ENCODE measurements around the gene APIP. TPM values are rescaled to one million over a fixed set of nuclear protein-coding genes. Genes with fewer than 3 reads are reported as not detected.
A peak's percentile ranks its signal among the peaks of the same experiment; 100 is the strongest.
"Not testable (repeated sequence)": the region's sequence is repeated elsewhere in the genome, so short reads cannot be mapped to it uniquely, and the experiment has no call there.

The APIP gene
- total RNA-seq, 2 experiments from 2014 or later = 31.1 to 34.2 TPM

DNA sequence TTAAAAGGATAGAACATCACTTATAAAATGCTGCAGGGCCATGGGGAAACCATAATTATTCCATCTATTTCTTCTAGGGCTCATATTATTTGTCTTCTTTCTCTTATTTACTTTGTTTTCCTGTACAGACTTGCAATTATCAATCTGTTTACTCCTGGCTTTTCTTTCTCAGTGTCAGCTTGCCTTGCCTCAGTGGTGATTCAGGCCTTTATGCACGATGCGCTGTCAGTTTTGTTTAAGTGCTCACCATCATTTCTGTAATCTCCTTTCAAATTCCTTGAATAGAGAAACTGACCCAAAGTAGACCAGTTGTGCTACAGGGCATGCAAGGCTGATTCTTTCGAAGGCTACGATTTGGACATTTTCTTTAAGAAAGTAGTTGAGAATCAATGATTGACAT lies 5.0 kb upstream of the APIP start:
- H3K36me3 Mint-ChIP-seq (ENCODE audit: low read depth) = peaks cover 2% of the 10 kb centered on the region
- ATAC-seq (no peak), DNase-seq (no peak)
- no peaks in the 10 kb centered on the region for H3K9me3 Mint-ChIP-seq (ENCODE audit: insufficient read depth)
- no peaks in the 10 kb centered on the region for H3K27me3 Mint-ChIP-seq (ENCODE audit: low read depth)
- H3K4me1 Mint-ChIP-seq (ENCODE audit: low read depth) = peaks cover 21% of the 10 kb centered on the region
- CTCF ChIA-PET = interaction anchor here (8.4 to 9.5 kb wide), 2 partner anchors 385 to 470 kb away, joined by 68 to 150 read pairs; no protein-coding TSS in a partner anchor
- no peak overlapping the region for H3K27ac Mint-ChIP-seq
- no peak overlapping the region for H3K4me3 Mint-ChIP-seq
- POLR2A ChIA-PET = no interaction called here

- Mint-ChIP-seq H3K27me3 (ENCODE audit: low read depth) (no peaks in the 10 kb centered on the region), H3K27ac (peak overlapping the region; percentile 94), H3K4me3 (peak overlapping the region; percentile 91), H3K4me1 (ENCODE audit: low read depth) (peaks cover 32% of the 10 kb centered on the region), H3K36me3 (ENCODE audit: low read depth) (peaks cover 17% of the 10 kb centered on the region), H3K9me3 (ENCODE audit: insufficient read depth) (no peaks in the 10 kb centered on the region)
- ATAC-seq = no peak
- POLR2A ChIA-PET = interaction anchor here (0.8 to 1.7 kb wide), 3 partner anchors 18 to 502 kb away, joined by 3 read pairs; partner anchors contain the start of gene SLC1A2
- DNase-seq = no peak
- CTCF ChIA-PET = interaction anchor here (0.6 to 3.2 kb wide), 3 partner anchors 9 to 473 kb away, joined by 3 to 25 read pairs (median 3); no protein-coding TSS in a partner anchor
Observed at GRCh38 chr11:34916843-34917770, 928 bp upstream of the APIP start.

- Mint-ChIP-seq H3K36me3 (ENCODE audit: low read depth) (peaks cover 17% of the 10 kb centered on the region), H3K4me3 (peak overlapping the region; percentile 91), H3K27me3 (ENCODE audit: low read depth) (no peaks in the 10 kb centered on the region), H3K27ac (peak overlapping the region; percentile 94), H3K9me3 (ENCODE audit: insufficient read depth) (no peaks in the 10 kb centered on the region), H3K4me1 (ENCODE audit: low read depth) (peaks cover 32% of the 10 kb centered on the region)
- ATAC-seq = peak; percentile 14
- CTCF ChIA-PET = interaction anchor here (0.8 to 3.2 kb wide), 6 partner anchors 11 to 477 kb away, joined by 3 to 25 read pairs (median 4); no protein-coding TSS in a partner anchor
- no peak for DNase-seq
- POLR2A ChIA-PET = interaction anchor here (0.6 to 1.7 kb wide), 10 partner anchors 10 to 476 kb away, joined by 3 to 5 read pairs (median 3); partner anchors contain the start of gene CD44
Observed at GRCh38 chr11:34915136-34916014, 804 bp downstream of the APIP start.

DNA sequence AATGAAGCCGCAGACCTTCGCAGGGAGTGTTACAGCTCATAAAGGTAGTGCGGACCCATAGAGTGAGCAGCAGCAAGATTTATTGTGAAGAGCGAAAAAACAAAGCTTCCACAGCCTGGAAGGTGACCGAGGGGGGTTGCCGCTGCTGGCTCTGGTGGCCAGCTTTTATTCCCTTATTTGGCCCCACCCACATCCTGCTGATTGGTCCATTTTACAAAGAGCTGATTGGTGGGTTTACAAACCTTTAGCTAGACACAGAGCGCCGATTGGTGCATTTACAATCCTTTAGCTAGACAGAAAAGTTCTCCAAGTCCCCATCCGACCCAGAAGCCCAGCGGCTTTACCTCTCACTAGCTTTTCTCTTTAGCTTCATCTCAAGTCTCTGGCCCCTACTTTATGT lies 2.6 kb downstream of the APIP start:
- H3K27me3 Mint-ChIP-seq (ENCODE audit: low read depth); H3K4me3 Mint-ChIP-seq; H3K9me3 Mint-ChIP-seq (ENCODE audit: insufficient read depth); POLR2A ChIA-PET; ATAC-seq; H3K27ac Mint-ChIP-seq; DNase-seq: not testable (repeated sequence)
- H3K36me3 Mint-ChIP-seq (ENCODE audit: low read depth) = peaks cover 15% of the 10 kb centered on the region
- CTCF ChIA-PET = interaction anchor here (1.5 kb wide), 1 partner anchor 12 kb away, joined by 4 read pairs; no protein-coding TSS in a partner anchor
- H3K4me1 Mint-ChIP-seq (ENCODE audit: low read depth) = peaks cover 29% of the 10 kb centered on the region

DNA sequence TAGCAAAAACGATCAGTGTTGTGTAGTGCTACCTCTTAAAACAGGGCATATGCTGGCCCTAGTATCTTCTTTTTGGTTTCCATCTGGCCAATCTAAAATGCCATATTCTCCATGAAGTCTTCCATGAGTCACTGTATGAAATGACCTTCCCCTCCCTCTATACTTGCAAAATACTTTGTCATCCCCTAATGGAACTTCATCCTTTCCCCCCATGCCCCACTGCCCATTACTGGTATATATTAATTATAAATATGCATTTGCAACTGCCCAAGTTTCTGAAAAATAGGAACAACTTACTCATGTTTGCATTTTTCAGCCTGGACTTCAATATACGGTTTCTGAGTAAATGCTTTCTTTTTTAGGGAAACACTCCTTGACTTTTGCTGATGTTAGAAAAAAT lies 4.5 kb downstream of the APIP start:
- Mint-ChIP-seq H3K36me3 (ENCODE audit: low read depth) (peaks cover 17% of the 10 kb centered on the region), H3K9me3 (ENCODE audit: insufficient read depth) (no peaks in the 10 kb centered on the region), H3K27me3 (ENCODE audit: low read depth) (no peaks in the 10 kb centered on the region), H3K27ac (no peak overlapping the region), H3K4me1 (ENCODE audit: low read depth) (peaks cover 14% of the 10 kb centered on the region), H3K4me3 (no peak overlapping the region)
- no peak for DNase-seq
- ChIA-PET POLR2A (no interaction called here), CTCF (interaction anchor here (1.2 kb wide), 1 partner anchor 12 kb away, joined by 3 read pairs; no protein-coding TSS in a partner anchor)
- no peak for ATAC-seq

DNA sequence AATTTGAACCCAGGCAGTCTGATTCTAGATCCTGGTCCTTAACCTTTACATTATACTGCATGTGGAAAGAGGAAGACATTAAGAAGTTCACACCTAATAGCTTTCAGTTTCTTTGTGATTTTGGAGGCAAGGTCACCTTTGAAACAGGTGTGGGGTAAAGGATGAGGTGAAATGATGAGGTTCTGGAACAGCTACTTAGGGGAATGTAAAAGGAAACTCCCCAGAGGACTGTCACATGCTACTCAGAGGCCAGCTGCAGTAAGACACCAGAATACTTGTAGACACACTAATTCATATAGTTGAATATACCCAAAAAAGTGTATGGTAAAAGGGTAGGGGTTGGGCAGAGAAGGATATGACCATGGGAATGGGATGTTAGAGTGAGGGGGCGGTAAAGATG lies 5.4 kb downstream of the APIP start:
- ChIA-PET POLR2A (no interaction called here), CTCF (interaction anchor here (0.9 to 1.7 kb wide), 2 partner anchors 481 to 574 kb away, joined by 3 to 4 read pairs; no protein-coding TSS in a partner anchor)
- Mint-ChIP-seq H3K4me1 (ENCODE audit: low read depth) (peaks cover 14% of the 10 kb centered on the region), H3K4me3 (no peak overlapping the region), H3K27me3 (ENCODE audit: low read depth) (no peaks in the 10 kb centered on the region), H3K27ac (no peak overlapping the region), H3K9me3 (ENCODE audit: insufficient read depth) (no peaks in the 10 kb centered on the region), H3K36me3 (ENCODE audit: low read depth) (peaks cover 17% of the 10 kb centered on the region)
- no peak for ATAC-seq
- no peak for DNase-seq

DNA sequence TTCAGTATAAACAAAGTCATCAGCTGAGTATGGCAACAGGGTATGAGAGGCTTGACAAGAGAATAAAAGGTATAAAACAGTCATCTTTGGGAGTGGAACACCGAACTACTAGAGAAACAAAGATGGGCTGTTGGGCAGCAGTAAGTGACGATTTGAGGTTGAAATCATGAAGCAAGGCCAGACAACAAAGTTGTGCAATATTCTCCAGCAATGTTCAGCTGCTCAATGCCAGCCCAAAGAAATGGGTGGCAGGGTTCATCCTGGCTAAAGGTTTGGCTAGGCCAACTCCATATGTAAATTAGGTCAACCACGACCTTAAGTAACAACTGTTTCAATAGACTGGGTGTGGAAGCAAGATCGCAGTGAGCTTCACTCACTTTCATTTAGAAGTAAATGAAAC lies 6.2 kb downstream of the APIP start:
- CTCF ChIA-PET = interaction anchor here (0.9 to 1.7 kb wide), 2 partner anchors 482 to 575 kb away, joined by 3 to 4 read pairs; no protein-coding TSS in a partner anchor
- no peak for DNase-seq
- ATAC-seq = no peak
- POLR2A ChIA-PET = no interaction called here
- H3K36me3 Mint-ChIP-seq (ENCODE audit: low read depth) = peaks cover 16% of the 10 kb centered on the region
- H3K4me1 Mint-ChIP-seq (ENCODE audit: low read depth) = peaks cover 10% of the 10 kb centered on the region
- H3K9me3 Mint-ChIP-seq (ENCODE audit: insufficient read depth) = no peaks in the 10 kb centered on the region
- no peaks in the 10 kb centered on the region for H3K27me3 Mint-ChIP-seq (ENCODE audit: low read depth)
- H3K27ac Mint-ChIP-seq = no peak overlapping the region
- no peak overlapping the region for H3K4me3 Mint-ChIP-seq

DNA sequence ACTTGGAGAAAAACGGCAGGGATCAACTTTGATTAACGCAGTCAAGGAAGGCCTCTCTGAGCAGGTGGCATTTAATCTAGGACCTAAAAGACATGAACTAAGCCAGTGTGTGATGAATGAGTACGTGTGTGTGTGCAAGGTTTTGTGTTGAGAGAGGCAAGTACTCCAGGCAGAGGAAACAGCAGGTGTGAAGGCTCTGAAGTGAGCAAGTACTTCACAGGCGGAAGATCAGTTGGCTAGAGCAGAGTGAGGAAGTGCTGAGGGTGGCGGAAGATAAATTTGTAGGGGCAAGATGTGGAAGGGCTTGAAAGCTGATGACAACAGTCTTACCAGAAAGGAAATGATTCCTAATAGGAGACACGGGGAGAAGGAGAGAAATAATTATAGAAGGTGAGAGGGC lies 6.8 kb downstream of the APIP start:
- DNase-seq (no peak), ATAC-seq (no peak)
- Mint-ChIP-seq H3K4me3 (no peak overlapping the region), H3K9me3 (ENCODE audit: insufficient read depth) (peaks cover 2% of the 10 kb centered on the region), H3K27ac (no peak overlapping the region), H3K4me1 (ENCODE audit: low read depth) (peaks cover 12% of the 10 kb centered on the region), H3K27me3 (ENCODE audit: low read depth) (no peaks in the 10 kb centered on the region), H3K36me3 (ENCODE audit: low read depth) (peaks cover 19% of the 10 kb centered on the region)
- CTCF ChIA-PET = interaction anchor here (1.7 kb wide), 1 partner anchor 482 kb away, joined by 4 read pairs; no protein-coding TSS in a partner anchor
- POLR2A ChIA-PET = no interaction called here

GRCh38 chr11:34907934-34908593 lies 8.1 kb downstream of the APIP start:
- Mint-ChIP-seq H3K36me3 (ENCODE audit: low read depth) (peaks cover 14% of the 10 kb centered on the region), H3K27ac (no peak overlapping the region)

GRCh38 chr11:34905666-34906065 lies 10.5 kb downstream of the APIP start:
- ChIA-PET CTCF (no interaction called here), POLR2A (no interaction called here)
- H3K4me3 Mint-ChIP-seq = no peak overlapping the region
- H3K27me3 Mint-ChIP-seq (ENCODE audit: low read depth) = no peaks in the 10 kb centered on the region
- peaks cover 10% of the 10 kb centered on the region for H3K9me3 Mint-ChIP-seq (ENCODE audit: insufficient read depth)
- peaks cover 17% of the 10 kb centered on the region for H3K36me3 Mint-ChIP-seq (ENCODE audit: low read depth)
- peaks cover 7% of the 10 kb centered on the region for H3K4me1 Mint-ChIP-seq (ENCODE audit: low read depth)
- ATAC-seq (no peak), DNase-seq (no peak)
- H3K27ac Mint-ChIP-seq = no peak overlapping the region

More at GRCh38 chr11:34907934-34908593, 8.1 kb downstream of the APIP start:
- ChIA-PET POLR2A (interaction anchor here (0.6 kb wide), 1 partner anchor 1728 kb away, joined by 3 read pairs; no protein-coding TSS in a partner anchor), CTCF (interaction anchor here (1.2 kb wide), 1 partner anchor 9 kb away, joined by 4 read pairs; no protein-coding TSS in a partner anchor)
- no peak for ATAC-seq
- no peaks in the 10 kb centered on the region for H3K27me3 Mint-ChIP-seq (ENCODE audit: low read depth)
- peaks cover 7% of the 10 kb centered on the region for H3K4me1 Mint-ChIP-seq (ENCODE audit: low read depth)
- no peak for DNase-seq
- H3K4me3 Mint-ChIP-seq = no peak overlapping the region
- peaks cover 6% of the 10 kb centered on the region for H3K9me3 Mint-ChIP-seq (ENCODE audit: insufficient read depth)

- Mint-ChIP-seq H3K4me1 (ENCODE audit: low read depth) (peaks cover 7% of the 10 kb centered on the region), H3K4me3 (no peak overlapping the region), H3K27ac (no peak overlapping the region), H3K9me3 (ENCODE audit: insufficient read depth) (peaks cover 16% of the 10 kb centered on the region), H3K27me3 (ENCODE audit: low read depth) (no peaks in the 10 kb centered on the region), H3K36me3 (ENCODE audit: low read depth) (peaks cover 27% of the 10 kb centered on the region)
- DNase-seq (no peak), ATAC-seq (no peak)
- CTCF ChIA-PET = no interaction called here
- POLR2A ChIA-PET = no interaction called here
Observed at GRCh38 chr11:34904421-34904955, 11.7 kb downstream of the APIP start.

All from activated CD8-positive, alpha-beta T cell treated with anti-CD3 and anti-CD28 coated beads, Interleukin-2, amount 10 ng/mL, durations not matched to agents 7 days and 5 days (primary cell).